ENCODE data around the gene ARRDC2. TPM values are rescaled to one million over a fixed set of nuclear protein-coding genes. Genes with fewer than 3 reads are reported as not detected.

Gene ARRDC2
- total RNA-seq, 1 donor from 2014 or later: 0.56 TPM

DNA sequence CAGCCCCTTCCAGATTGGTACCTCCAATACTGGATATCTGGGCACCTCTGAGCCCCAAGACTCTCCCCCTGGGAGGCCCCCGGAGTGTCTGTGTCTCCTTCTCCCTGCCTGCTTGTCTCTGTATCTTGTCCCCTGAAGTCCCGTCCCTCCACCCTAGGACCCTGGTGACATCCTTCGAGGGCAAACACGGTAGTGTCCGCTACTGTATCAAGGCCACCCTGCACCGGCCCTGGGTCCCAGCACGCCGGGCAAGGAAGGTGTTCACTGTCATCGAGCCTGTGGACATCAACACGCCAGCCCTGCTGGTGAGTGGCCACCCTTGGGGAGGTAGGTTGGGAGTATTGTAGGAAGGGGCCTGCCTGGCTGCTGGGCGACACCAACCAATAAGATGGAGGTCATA lies 844 bp downstream of the ARRDC2 start:
- Mint-ChIP-seq H3K4me1 (peaks cover 17% of the 10 kb centered on the region), H3K36me3 (ENCODE audit: low read depth) (peaks cover 2% of the 10 kb centered on the region)

DNA sequence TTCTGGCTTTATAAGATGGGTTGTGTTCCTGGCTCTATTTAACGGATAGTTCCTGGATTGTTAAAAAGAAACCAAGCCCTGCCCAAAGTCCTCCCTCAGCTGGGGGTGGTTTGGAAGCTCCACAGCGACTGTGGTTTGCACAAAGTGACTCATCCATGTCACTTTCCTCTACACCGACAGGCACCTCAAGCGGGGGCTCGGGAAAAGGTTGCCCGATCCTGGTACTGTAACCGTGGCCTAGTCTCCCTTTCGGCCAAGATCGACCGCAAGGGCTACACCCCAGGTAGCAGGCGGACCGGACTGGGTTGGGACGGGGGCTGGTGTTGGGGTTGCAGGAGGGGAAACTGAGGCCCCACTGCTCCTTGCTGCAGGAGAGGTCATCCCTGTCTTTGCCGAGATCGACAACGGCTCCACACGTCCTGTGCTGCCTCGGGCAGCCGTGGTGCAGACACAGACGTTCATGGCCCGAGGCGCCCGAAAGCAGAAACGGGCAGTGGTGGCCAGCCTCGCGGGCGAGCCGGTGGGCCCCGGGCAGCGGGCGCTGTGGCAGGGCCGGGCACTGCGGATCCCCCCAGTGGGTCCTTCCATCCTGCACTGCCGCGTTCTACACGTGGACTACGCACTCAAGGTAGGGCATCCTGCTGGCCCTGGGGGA lies 1.6 kb downstream of the ARRDC2 start:
- DNase-seq (ENCODE audit: low read depth, low spot score): no peak
- Mint-ChIP-seq H3K4me3 (no peak overlapping the region), H3K27me3 (ENCODE audit: low read depth) (peaks cover 12% of the 10 kb centered on the region), H3K36me3 (ENCODE audit: low read depth) (peaks cover 2% of the 10 kb centered on the region), H3K4me1 (peaks cover 24% of the 10 kb centered on the region), H3K27ac (ENCODE audit: unreplicated experiment) (no peak overlapping the region), H3K9me3 (no peaks in the 10 kb centered on the region)
- TF ChIP-seq, protein P1, sequence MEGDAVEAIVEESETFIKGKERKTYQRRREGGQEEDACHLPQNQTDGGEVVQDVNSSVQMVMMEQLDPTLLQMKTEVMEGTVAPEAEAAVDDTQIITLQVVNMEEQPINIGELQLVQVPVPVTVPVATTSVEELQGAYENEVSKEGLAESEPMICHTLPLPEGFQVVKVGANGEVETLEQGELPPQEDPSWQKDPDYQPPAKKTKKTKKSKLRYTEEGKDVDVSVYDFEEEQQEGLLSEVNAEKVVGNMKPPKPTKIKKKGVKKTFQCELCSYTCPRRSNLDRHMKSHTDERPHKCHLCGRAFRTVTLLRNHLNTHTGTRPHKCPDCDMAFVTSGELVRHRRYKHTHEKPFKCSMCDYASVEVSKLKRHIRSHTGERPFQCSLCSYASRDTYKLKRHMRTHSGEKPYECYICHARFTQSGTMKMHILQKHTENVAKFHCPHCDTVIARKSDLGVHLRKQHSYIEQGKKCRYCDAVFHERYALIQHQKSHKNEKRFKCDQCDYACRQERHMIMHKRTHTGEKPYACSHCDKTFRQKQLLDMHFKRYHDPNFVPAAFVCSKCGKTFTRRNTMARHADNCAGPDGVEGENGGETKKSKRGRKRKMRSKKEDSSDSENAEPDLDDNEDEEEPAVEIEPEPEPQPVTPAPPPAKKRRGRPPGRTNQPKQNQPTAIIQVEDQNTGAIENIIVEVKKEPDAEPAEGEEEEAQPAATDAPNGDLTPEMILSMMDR (conservative IDR thresholded peaks at IDR 0.05): no peak

More for the DNA sequence above, 844 bp downstream of the ARRDC2 start:
- TF ChIP-seq, protein P1 (conservative IDR thresholded peaks at IDR 0.05): no peak
- H3K4me3 Mint-ChIP-seq: no peak overlapping the region
- no peak overlapping the region for H3K27ac Mint-ChIP-seq (ENCODE audit: unreplicated experiment)
- DNase-seq (ENCODE audit: low read depth, low spot score): no peak
- peaks cover 12% of the 10 kb centered on the region for H3K27me3 Mint-ChIP-seq (ENCODE audit: low read depth)
- H3K9me3 Mint-ChIP-seq: no peaks in the 10 kb centered on the region

DNA sequence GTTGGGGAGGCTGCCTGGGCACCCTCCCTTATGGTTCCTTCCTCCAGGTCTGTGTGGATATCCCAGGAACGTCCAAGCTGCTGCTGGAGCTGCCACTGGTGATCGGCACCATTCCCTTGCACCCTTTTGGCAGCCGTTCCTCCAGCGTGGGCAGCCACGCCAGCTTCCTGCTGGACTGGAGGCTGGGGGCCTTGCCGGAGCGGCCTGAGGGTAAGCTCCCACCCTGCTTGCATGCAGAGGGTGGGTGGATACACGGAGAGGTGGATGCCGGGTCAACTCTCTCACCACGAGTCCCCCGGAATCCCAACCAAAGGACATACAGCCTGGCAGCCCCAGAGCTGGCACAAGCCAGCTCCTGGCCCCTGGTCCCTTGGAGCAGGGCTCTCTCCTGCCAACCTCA lies 2.2 kb downstream of the ARRDC2 start:
- TF ChIP-seq, protein P1 (conservative IDR thresholded peaks at IDR 0.05): no peak
- H3K27me3 Mint-ChIP-seq (ENCODE audit: low read depth): peaks cover 12% of the 10 kb centered on the region
- DNase-seq (ENCODE audit: low read depth, low spot score): no peak
- peaks cover 2% of the 10 kb centered on the region for H3K36me3 Mint-ChIP-seq (ENCODE audit: low read depth)
- peaks cover 25% of the 10 kb centered on the region for H3K4me1 Mint-ChIP-seq
- H3K9me3 Mint-ChIP-seq: no peaks in the 10 kb centered on the region
- H3K4me3 Mint-ChIP-seq: no peak overlapping the region
- no peak overlapping the region for H3K27ac Mint-ChIP-seq (ENCODE audit: unreplicated experiment)

DNA sequence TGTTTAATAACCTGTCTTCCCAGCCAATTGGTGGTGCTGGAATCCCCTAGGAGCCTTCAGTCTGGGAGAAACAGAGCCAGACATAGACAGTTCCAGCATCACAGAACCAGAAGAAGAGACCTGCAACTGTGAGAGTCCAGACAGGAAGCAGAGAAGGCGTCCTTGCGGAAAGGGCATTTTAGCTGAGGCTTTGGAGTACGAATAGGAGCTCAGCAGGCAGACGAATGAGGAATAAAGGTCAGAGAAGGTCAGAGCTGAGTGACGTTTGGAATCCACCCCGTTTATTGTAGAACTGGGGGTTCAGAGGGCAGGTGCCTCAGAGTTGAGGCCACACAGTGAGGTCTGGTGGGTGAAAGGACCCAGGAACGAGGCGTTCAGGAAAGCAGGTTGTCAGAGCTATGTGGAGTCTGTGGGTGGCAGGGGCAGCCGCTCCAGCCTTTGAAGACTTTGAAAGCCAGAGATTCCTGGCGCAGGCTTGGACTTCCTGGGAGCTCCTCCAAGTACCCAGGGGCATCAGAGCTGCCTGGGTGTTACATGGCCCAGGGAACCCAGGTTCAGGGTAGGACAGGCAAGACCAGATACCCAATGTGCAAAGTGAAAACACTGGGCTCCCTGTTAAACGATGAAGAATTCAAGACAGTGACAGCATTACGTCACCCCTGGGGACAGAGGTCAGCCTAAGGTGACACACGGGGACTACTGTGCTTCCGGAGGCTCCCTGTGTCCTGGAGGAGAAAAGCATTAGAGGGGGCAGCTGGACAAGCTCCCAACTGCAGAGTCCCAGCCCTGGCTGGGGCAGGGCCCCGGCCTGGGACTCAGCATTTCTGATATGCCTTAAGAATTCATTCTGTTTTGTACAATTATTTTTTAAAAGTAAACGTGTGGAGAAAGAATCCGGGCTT lies 5.5 kb downstream of the ARRDC2 start:
- Mint-ChIP-seq H3K4me3 (peak overlapping the region; percentile 20), H3K27ac (ENCODE audit: unreplicated experiment) (peak overlapping the region; percentile 10)
- TF ChIP-seq, protein P1 (conservative IDR thresholded peaks at IDR 0.05): no peak

DNA sequence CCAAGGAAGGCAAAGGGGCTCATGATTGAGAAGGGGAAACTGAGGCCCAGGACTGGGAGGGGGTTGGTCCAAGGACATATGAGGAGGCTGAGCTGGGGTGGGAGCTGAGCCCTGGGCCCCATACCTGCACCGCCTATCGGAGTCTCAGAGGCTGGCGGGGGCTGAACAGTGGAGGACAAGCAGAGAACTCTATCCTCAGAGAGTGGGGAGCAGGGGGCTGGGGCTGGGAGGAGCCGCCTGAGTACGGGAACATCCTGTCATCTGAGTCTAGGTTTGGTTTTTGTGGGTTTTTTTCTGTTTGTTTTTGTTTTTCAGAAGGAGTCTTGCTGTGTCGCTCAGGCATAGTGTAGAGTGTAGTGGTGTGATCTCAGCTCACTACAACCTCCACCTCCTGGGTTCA lies 6.2 kb downstream of the ARRDC2 start:
- H3K36me3 Mint-ChIP-seq (ENCODE audit: low read depth): no peaks in the 10 kb centered on the region
- peak overlapping the region; percentile 20 for H3K4me3 Mint-ChIP-seq
- DNase-seq (ENCODE audit: low read depth, low spot score): no peak
- H3K9me3 Mint-ChIP-seq: no peaks in the 10 kb centered on the region
- H3K27ac Mint-ChIP-seq (ENCODE audit: unreplicated experiment): no peak overlapping the region
- TF ChIP-seq, protein P1 (conservative IDR thresholded peaks at IDR 0.05): no peak
- no peaks in the 10 kb centered on the region for H3K27me3 Mint-ChIP-seq (ENCODE audit: low read depth)
- H3K4me1 Mint-ChIP-seq: peaks cover 24% of the 10 kb centered on the region

More for the DNA sequence above, 5.5 kb downstream of the ARRDC2 start:
- Mint-ChIP-seq H3K9me3 (no peaks in the 10 kb centered on the region), H3K4me1 (peaks cover 24% of the 10 kb centered on the region), H3K36me3 (ENCODE audit: low read depth) (no peaks in the 10 kb centered on the region), H3K27me3 (ENCODE audit: low read depth) (no peaks in the 10 kb centered on the region)
- DNase-seq (ENCODE audit: low read depth, low spot score): peak; percentile 33
